Activated CD4-positive, alpha-beta memory T cell treated with anti-CD3 and anti-CD28 coated beads, Interleukin-2, amount 10 ng/mL, durations not matched to agents 7 days and 5 days (primary cell): Measurements from ENCODE around the gene KIF3C. TPM values are rescaled to one million over a fixed set of nuclear protein-coding genes. Genes with fewer than 3 reads are reported as not detected.
A peak's percentile ranks its signal among the peaks of the same experiment; 100 is the strongest.
"Not testable (repeated sequence)": the region's sequence is repeated elsewhere in the genome, so short reads cannot be mapped to it uniquely, and the experiment has no call there.

ENCODE experiments used
- CTCF ChIA-PET: fragments of 350-600 bp; sonication (Branson Sonifier 250); formaldehyde crosslinking; loops from one replicate; lab custom pipeline; 2021; ENCODE audit warnings: antibody characterized with exemption, inconsistent platforms; lab: Charles Lee
- POLR2A ChIA-PET: fragments of 350-600 bp; sonication (Branson Sonifier 250); formaldehyde crosslinking; loops from one replicate; lab custom pipeline; 2021; ENCODE audit warnings: antibody characterized with exemption; lab: Charles Lee
- DNase-seq: peaks from one replicate; pipeline ENCODE4 v3.0.0-alpha.2; 2020
- H3K27ac Mint-ChIP-seq: one replicate; pipeline ENCODE4 v1.8.0; 2021; ENCODE audit warnings: mild to moderate bottlenecking, mixed read lengths
- H3K27me3 Mint-ChIP-seq: one replicate; pipeline ENCODE4 v1.8.0; 2021; ENCODE audit warnings: mixed read lengths
- H3K36me3 Mint-ChIP-seq: one replicate; pipeline ENCODE4 v1.8.0; 2021; ENCODE audit warnings: low read depth, mixed read lengths
- H3K4me1 Mint-ChIP-seq: one replicate; pipeline ENCODE4 v1.8.0; 2021; ENCODE audit warnings: mixed read lengths
- H3K4me3 Mint-ChIP-seq: one replicate; pipeline ENCODE4 v1.8.0; 2021; ENCODE audit warnings: mild to moderate bottlenecking, mixed read lengths
- H3K9me3 Mint-ChIP-seq: one replicate; pipeline ENCODE4 v1.8.0; 2021; ENCODE audit warnings: mixed read lengths
- total RNA-seq, 2 experiments: library from RNA; stranded (reverse); gene quantifications; one replicate each; pipeline ENCODE4 v1.2.3, GENCODE V29; 2021

KIF3C gene
- total RNA-seq = 10 to 100 TPM; 10.3 to 10.7 TPM

DNA sequence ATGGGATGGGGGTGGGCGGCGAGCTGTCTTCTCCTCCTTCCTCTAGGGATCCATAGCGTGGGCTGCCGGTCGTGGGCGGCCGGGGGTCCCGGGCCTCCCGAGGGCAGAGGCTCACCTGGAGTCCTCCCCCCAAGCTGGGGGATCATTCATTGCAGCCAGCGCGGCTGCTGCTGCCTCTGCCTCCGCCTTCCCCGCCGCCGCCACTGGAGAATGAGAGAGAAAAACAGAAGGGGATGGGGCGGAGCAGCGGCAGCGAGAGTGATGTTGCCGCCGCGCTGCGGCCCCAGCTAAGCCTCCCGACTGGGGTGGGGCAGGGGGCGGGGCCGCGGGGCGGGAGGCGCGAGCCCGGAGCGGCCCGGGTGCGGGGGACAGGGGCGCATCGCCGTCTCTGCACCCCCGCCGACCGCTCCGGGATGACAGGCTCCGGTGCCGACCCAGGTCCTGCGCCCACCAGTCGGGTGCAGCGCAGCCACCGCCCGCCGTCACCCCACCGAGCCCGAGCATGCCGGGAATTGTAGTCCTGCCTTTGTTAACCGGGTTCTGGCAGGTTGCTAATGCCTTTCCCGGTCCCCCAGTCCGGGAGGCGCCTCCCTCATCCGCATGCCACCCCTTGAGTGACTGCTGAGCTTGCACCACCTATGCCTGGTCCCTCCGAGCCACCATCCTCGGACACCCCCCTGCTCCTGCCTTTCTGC, at the start of gene KIF3C:
KIF3C (minus strand) TSS at position 225 of the 695 bp plus-strand sequence. CDS start 580 bp downstream, outside the sequence.
- Mint-ChIP-seq H3K36me3 (no peaks in the 10 kb centered on the region), H3K4me3 (peak within 1 kb of the TSS; percentile 86), H3K27me3 (peaks cover 4% of the 10 kb centered on the region), H3K4me1 (peaks cover 18% of the 10 kb centered on the region), H3K27ac (peak within 1 kb of the TSS; percentile 67), H3K9me3 (no peaks in the 10 kb centered on the region)
- peak; percentile 80 for DNase-seq
- ChIA-PET POLR2A (interaction anchor here (1.1 to 2.4 kb wide), 5 partner anchors 10 to 365 kb away, joined by 3 to 13 read pairs (median 6); partner anchors contain the start of genes ADGRF3, ASXL2 and RAB10), CTCF (interaction anchor here (1.5 to 1.7 kb wide), 3 partner anchors 9 to 32 kb away, joined by 3 to 8 read pairs (median 5); no protein-coding TSS in a partner anchor)

- CTCF ChIA-PET, H3K4me1 Mint-ChIP-seq, H3K9me3 Mint-ChIP-seq, DNase-seq, H3K36me3 Mint-ChIP-seq, H3K27ac Mint-ChIP-seq, H3K27me3 Mint-ChIP-seq, H3K4me3 Mint-ChIP-seq: not testable (repeated sequence)
- POLR2A ChIA-PET = interaction anchor here (1.9 kb wide), 1 partner anchor 11 kb away, joined by 5 read pairs; no protein-coding TSS in a partner anchor
Observed at GRCh38 chr2:26028083-26028482, 45.8 kb upstream of the KIF3C start.

- Mint-ChIP-seq H3K27me3 (peaks cover 3% of the 10 kb centered on the region), H3K9me3 (no peaks in the 10 kb centered on the region), H3K4me1 (no peaks in the 10 kb centered on the region), H3K27ac (no peak overlapping the region), H3K4me3 (no peak overlapping the region), H3K36me3 (no peaks in the 10 kb centered on the region)
- no peak for DNase-seq
- ChIA-PET CTCF (no interaction called here), POLR2A (interaction anchor here (1.5 kb wide), 1 partner anchor 9 kb away, joined by 7 read pairs; the partner anchor contains the start of gene RAB10)
Observed at GRCh38 chr2:26025509-26025908, 43.2 kb upstream of the KIF3C start.

DNA sequence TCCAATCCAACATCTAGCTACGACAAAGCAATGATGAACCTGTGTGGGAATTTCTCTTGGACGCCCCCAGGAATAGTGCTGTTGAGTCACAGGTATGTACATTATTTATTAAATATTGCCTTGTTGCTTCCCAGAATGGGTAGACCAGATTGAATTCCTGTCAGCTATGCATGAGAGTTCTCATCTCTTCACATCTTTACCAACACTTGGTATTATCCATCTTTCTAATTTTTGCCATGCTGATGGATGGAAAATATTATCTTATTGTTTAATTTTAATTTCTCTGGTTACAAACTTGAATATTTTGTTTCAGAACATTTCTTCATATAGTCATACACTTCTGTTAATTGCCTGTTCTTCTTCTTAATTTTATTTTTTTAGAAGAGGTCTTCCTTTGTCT, 42.0 kb upstream of the KIF3C start:
- Mint-ChIP-seq H3K4me3 (no peak overlapping the region), H3K4me1 (no peaks in the 10 kb centered on the region), H3K9me3 (no peaks in the 10 kb centered on the region), H3K27me3 (peaks cover 3% of the 10 kb centered on the region), H3K36me3 (no peaks in the 10 kb centered on the region), H3K27ac (no peak overlapping the region)
- ChIA-PET CTCF (interaction anchor here (0.6 to 0.9 kb wide), 3 partner anchors 12 to 43 kb away, joined by 3 to 4 read pairs (median 3); no protein-coding TSS in a partner anchor), POLR2A (no interaction called here)
- DNase-seq = no peak

DNA sequence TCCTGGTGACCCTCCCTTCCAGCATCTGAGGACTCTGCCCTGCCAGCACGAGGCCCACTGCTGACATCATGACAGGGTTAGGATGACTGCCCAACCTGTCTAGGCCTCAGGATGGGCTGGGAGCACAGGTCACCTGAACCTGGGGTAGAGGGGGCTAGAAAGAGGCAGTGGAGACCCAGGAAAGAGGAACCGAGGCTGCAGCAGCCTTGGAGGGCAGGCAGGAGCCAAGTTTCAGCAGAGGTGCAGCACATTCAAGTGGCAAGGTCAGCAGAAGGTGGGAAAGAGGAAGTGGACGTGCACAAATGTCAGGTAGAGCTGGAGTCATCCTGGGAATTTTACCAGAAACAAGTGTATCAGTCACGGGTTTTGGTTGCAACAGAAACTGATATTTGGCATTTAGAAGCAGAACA, 37.9 kb upstream of the KIF3C start:
- Mint-ChIP-seq H3K4me3 (no peak overlapping the region), H3K4me1 (peaks cover 17% of the 10 kb centered on the region), H3K27me3 (peaks cover 3% of the 10 kb centered on the region), H3K36me3 (no peaks in the 10 kb centered on the region), H3K27ac (no peak overlapping the region), H3K9me3 (no peaks in the 10 kb centered on the region)
- ChIA-PET POLR2A (interaction anchor here (1.2 kb wide), 1 partner anchor 13 kb away, joined by 3 read pairs; no protein-coding TSS in a partner anchor), CTCF (no interaction called here)
- no peak for DNase-seq

DNA sequence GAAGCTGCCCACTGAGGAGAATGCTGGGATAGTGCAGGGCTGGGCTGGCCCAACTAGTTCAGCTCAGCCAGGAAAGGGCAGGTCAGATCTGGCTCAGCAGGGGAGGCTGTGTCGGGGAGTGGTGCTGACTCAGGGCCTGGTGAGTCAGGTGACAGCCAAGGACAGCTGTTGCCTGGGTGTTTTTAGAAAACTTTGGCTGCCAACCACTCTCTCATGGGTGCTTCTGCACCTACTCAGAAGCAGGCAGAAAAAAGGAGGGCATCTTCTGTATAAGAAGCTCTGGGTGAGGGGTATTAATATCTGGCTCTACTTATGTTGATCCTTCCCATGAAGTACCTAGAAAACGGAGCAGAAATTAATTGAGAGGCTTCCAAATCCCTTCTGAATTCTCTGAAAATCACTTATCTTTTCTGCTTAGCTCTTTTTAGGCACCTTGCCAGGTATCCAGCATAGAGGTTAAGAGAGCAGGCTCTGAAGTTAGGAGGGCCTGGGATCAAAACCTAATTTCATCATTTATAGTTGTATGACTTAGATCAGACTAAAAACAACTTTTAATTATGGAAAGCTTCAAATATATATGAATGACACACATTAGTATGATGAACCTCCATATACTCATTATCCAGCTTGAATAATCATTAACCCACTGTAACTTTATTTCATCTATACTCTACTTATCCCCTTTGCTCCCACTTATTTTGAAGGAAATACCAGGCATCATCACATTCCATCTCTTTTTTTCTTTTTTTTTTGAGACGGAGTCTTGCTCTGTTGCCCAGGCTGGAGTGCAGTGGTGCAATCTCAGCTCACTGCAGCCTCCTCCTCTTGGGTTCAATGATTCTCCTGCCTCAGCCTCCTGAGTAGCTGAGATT, 36.1 kb upstream of the KIF3C start:
- peak; percentile 62 for DNase-seq
- no peak overlapping the region for H3K27ac Mint-ChIP-seq
- no peaks in the 10 kb centered on the region for H3K9me3 Mint-ChIP-seq
- no peak overlapping the region for H3K4me3 Mint-ChIP-seq
- ChIA-PET POLR2A (interaction anchor here (1.0 to 1.9 kb wide), 8 partner anchors 9 to 226 kb away, joined by 3 to 11 read pairs (median 6); partner anchors contain the start of genes HADHA, HADHB and RAB10), CTCF (interaction anchor here (0.8 to 1.8 kb wide), 4 partner anchors 16 to 126 kb away, joined by 3 to 6 read pairs (median 5); partner anchors contain the start of gene RAB10)
- no peaks in the 10 kb centered on the region for H3K36me3 Mint-ChIP-seq
- peaks cover 2% of the 10 kb centered on the region for H3K27me3 Mint-ChIP-seq
- H3K4me1 Mint-ChIP-seq = peaks cover 17% of the 10 kb centered on the region

- H3K27me3 Mint-ChIP-seq = peaks cover 2% of the 10 kb centered on the region
- no peak for DNase-seq
- peaks cover 17% of the 10 kb centered on the region for H3K4me1 Mint-ChIP-seq
- H3K9me3 Mint-ChIP-seq = no peaks in the 10 kb centered on the region
- H3K4me3 Mint-ChIP-seq = no peak overlapping the region
- CTCF ChIA-PET = interaction anchor here (0.8 to 1.8 kb wide), 4 partner anchors 16 to 127 kb away, joined by 3 to 6 read pairs (median 5); partner anchors contain the start of gene RAB10
- POLR2A ChIA-PET = interaction anchor here (1.0 to 1.9 kb wide), 8 partner anchors 9 to 227 kb away, joined by 3 to 11 read pairs (median 6); partner anchors contain the start of genes HADHA, HADHB and RAB10
- no peak overlapping the region for H3K27ac Mint-ChIP-seq
- H3K36me3 Mint-ChIP-seq = no peaks in the 10 kb centered on the region
Observed at GRCh38 chr2:26017464-26018183, 35.3 kb upstream of the KIF3C start.

DNA sequence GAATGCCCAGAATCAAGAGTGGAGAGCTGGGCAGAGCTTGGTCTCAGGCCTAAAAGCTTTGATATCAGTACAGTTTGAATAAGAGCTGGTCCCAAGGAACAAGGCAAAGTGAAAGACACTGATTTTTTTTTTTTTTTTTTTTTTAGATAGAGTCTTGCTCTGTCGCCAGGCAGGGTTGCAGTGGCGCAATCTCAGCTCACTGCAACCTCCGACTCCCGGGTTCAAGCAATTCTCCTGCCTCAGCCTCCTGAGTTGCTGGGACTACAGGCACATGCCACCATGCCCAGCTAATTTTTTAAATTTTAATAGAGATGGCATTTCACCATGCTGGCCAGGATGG, 34.4 kb upstream of the KIF3C start:
- H3K27me3 Mint-ChIP-seq = not testable (repeated sequence)

GRCh38 chr2:26016012-26016705, 33.9 kb upstream of the KIF3C start:
- CTCF ChIA-PET = no interaction called here

More for the DNA sequence above, 34.4 kb upstream of the KIF3C start:
- H3K4me1 Mint-ChIP-seq = peaks cover 17% of the 10 kb centered on the region
- H3K9me3 Mint-ChIP-seq, H3K36me3 Mint-ChIP-seq, H3K27ac Mint-ChIP-seq, DNase-seq, H3K4me3 Mint-ChIP-seq, CTCF ChIA-PET: not testable (repeated sequence)
- POLR2A ChIA-PET = interaction anchor here (1.7 to 1.9 kb wide), 3 partner anchors 11 to 18 kb away, joined by 5 to 9 read pairs (median 5); no protein-coding TSS in a partner anchor

GRCh38 chr2:26013668-26014067, 31.4 kb upstream of the KIF3C start:
- ChIA-PET CTCF (no interaction called here), POLR2A (no interaction called here)
- DNase-seq = no peak
- H3K9me3 Mint-ChIP-seq = peaks cover 3% of the 10 kb centered on the region
- H3K27me3 Mint-ChIP-seq = peaks cover 2% of the 10 kb centered on the region
- peaks cover 26% of the 10 kb centered on the region for H3K4me1 Mint-ChIP-seq
- H3K4me3 Mint-ChIP-seq = no peak overlapping the region
- H3K36me3 Mint-ChIP-seq = no peaks in the 10 kb centered on the region
- no peak overlapping the region for H3K27ac Mint-ChIP-seq

More at GRCh38 chr2:26016012-26016705, 33.9 kb upstream of the KIF3C start:
- Mint-ChIP-seq H3K4me3 (no peak overlapping the region), H3K27me3 (peaks cover 2% of the 10 kb centered on the region), H3K27ac (no peak overlapping the region), H3K4me1 (peaks cover 17% of the 10 kb centered on the region), H3K36me3 (no peaks in the 10 kb centered on the region), H3K9me3 (no peaks in the 10 kb centered on the region)
- POLR2A ChIA-PET = interaction anchor here (1.7 kb wide), 2 partner anchors 12 to 19 kb away, joined by 5 read pairs; no protein-coding TSS in a partner anchor
- DNase-seq = no peak

DNA sequence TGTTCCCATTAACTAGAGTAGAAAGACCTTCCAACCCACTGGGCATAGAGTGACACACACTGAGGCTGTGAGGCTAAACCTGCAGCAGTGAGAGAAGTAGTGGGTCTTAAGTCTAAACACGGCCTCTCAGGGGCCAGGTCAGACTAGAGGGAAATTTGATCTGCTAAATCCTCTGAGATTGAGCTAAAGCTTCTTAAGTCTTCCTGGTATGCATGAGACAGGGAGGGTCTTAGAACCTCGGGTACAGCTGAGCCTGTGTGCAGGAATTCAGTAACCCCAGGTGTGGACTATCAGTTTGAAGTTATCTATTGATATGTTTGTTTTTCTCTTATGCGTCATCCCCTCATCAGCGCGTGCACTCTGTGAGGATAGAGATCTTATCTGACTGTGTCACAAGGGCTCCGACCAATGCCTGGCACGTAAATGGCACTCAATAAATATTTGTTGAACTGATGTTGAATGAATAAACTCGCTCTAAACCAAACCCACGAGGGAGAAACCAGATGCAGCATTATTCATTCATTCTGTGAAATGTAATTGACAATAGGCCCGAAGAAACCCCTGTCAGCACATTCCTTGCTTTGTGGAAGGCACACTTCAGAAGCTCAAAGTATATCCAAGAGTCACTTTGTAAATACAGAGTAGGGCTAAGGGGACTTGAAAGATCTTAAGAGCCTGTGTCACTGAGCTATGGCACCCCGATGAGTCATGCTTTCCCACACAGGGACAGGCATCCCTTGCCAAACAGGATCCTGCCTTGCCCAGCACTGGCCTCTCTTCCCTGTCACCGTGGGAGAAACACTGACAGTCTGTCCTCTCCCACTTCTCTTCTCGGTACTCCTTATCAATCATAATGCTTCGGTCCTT, 29.9 kb upstream of the KIF3C start:
- no peaks in the 10 kb centered on the region for H3K36me3 Mint-ChIP-seq
- POLR2A ChIA-PET = interaction anchor here (1.7 kb wide), 1 partner anchor 24 kb away, joined by 3 read pairs; no protein-coding TSS in a partner anchor

More for the DNA sequence above, 29.9 kb upstream of the KIF3C start:
- Mint-ChIP-seq H3K9me3 (peaks cover 3% of the 10 kb centered on the region), H3K4me1 (peaks cover 14% of the 10 kb centered on the region), H3K27ac (no peak overlapping the region), H3K4me3 (no peak overlapping the region), H3K27me3 (peaks cover 2% of the 10 kb centered on the region)
- no peak for DNase-seq
- CTCF ChIA-PET = interaction anchor here (1.0 kb wide), 1 partner anchor 11 kb away, joined by 4 read pairs; no protein-coding TSS in a partner anchor
